Omental fat pad (tissue), 4 donors: ENCODE data around the gene AK4. TPM values are rescaled to one million over a fixed set of nuclear protein-coding genes. Genes with fewer than 3 reads are reported as not detected.
"Not testable (repeated sequence)": the region's sequence is repeated elsewhere in the genome, so short reads cannot be mapped to it uniquely, and the experiment has no call there.

Source experiments
- ATAC-seq: fragments of 150-250 bp; one replicate; pipeline ENCODE4 v1.9.1; 2016; ENCODE audit warnings: mild to moderate bottlenecking, moderate library complexity; ENCODE audit not compliant: low FRiP score
- DNase-seq: peaks from one replicate; pipeline ENCODE4 v3.0.0-alpha.2; 2019; ENCODE audit warnings: low spot score
- total RNA-seq, 4 donors: library from RNA; depleted of rRNA; stranded (reverse); fragments of >200 nt; gene quantifications; one replicate each; pipeline ENCODE4 v1.1.0, GENCODE V29; 2016
- TF ChIP-seq, protein P1 (sequence below), 3 donors: fragments of 450-650 bp; IDR thresholded peaks; one replicate each; pipeline ENCODE4 v1.5.1; 2016 to 2017; ENCODE audit warnings: antibody characterized with exemption in 3 of 3, mild to moderate bottlenecking in 3 of 3, moderate library complexity in 2 of 3

The AK4 gene
- 100 to 1,000 TPM in 1 of 4 donors, 10 to 100 TPM in 3; 20.5 to 108 (median 61.8) TPM for total RNA-seq

DNA sequence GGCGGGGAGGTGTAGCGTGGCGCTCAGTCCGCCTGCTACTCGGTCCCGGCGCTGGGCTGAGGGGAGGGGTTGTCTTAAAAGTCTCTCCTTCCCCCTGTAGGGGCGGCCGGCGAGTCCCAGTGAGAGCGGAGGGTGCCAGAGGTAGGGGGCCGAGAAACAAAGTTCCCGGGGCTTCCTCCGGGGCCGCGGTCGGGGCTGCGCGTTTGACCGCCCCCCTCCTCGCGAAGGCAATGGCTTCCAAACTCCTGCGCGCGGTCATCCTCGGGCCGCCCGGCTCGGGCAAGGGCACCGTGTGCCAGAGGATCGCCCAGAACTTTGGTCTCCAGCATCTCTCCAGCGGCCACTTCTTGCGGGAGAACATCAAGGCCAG lies at the start of gene AK4:
AK4 (plus strand) TSS at position 26 of the 370 bp plus-strand sequence; CDS start at position 231, 205 bp downstream.
- DNase-seq, ATAC-seq: not testable (repeated sequence)

DNA sequence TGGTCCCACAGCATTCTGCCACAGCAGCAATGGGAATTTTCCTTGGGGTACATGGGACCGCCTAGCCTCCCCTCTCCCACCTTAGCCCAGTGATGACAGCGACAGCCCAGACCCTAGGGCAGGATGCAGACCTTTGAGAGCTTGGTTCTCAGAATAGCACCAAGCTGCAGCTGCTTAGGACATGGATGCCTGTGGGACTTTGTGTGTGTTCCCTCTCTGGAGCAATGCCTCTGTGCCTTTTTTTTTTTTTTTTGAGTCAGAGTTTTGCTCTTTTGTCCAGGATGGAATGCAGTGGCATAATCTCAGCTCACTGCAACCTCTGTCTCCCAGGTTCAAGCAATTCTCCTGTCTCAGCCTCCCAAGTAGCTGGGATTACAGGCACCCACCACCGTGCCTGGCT lies 44.2 kb upstream of the AK4 start:
- TF ChIP-seq, protein P1, sequence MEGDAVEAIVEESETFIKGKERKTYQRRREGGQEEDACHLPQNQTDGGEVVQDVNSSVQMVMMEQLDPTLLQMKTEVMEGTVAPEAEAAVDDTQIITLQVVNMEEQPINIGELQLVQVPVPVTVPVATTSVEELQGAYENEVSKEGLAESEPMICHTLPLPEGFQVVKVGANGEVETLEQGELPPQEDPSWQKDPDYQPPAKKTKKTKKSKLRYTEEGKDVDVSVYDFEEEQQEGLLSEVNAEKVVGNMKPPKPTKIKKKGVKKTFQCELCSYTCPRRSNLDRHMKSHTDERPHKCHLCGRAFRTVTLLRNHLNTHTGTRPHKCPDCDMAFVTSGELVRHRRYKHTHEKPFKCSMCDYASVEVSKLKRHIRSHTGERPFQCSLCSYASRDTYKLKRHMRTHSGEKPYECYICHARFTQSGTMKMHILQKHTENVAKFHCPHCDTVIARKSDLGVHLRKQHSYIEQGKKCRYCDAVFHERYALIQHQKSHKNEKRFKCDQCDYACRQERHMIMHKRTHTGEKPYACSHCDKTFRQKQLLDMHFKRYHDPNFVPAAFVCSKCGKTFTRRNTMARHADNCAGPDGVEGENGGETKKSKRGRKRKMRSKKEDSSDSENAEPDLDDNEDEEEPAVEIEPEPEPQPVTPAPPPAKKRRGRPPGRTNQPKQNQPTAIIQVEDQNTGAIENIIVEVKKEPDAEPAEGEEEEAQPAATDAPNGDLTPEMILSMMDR (IDR thresholded peaks at IDR 0.05) = no peak
- ATAC-seq (no peak), DNase-seq (no peak)

DNA sequence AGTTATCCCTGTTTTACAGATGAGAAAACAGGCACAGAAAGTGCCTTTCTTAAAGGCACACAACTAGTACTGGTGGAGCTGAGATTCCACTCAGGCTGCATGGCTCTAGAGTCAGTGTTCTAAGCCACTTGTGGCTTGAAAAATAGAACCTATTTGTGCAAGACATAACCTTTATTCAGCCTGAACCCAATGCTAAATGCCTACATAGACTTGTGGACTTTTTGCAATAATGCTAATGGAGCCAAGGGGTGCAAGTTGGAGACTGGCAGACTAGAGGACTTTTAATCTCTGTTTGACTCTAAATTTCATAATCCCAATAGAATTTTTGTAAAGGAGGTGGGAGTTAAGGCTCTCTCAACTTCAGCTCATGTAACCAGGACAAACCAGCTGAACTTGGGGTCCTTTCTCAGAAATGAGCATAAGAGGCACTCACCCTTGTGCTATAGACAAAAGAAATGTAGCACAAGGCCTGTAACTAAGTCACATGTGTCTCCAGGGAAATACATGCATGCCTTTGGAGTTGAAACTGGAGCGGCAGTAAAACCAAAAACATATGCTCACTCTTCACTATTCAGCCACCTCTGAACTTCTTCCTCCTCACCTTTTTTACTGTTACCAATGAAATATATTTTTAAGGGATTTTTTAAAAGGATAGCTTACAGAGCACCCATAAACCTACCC lies 43.0 kb upstream of the AK4 start:
- DNase-seq = no peak
- peak; percentile 37 for ATAC-seq
- TF ChIP-seq, protein P1 (IDR thresholded peaks at IDR 0.05) = no peak

DNA sequence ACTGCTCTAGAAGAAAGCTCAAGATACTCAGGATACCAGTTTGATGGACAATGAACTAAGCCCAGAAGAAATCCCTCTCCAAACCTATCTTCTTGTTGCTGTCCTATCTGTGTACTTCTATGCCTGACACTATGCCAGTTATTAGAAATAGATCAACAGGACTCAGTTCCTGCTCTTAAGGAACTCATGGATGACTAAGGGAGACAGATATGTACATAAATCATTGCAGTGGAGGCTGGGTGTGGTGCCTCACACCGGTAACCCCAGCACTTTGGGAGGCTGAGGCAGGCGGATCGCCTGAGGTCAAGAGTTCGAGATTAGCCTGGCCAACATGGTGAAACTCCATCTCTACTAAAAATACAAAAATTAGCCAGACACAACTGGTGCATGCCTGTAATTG lies 42.4 kb upstream of the AK4 start:
- TF ChIP-seq, protein P1 (IDR thresholded peaks at IDR 0.05) = no peak
- ATAC-seq = no peak
- DNase-seq = no peak

DNA sequence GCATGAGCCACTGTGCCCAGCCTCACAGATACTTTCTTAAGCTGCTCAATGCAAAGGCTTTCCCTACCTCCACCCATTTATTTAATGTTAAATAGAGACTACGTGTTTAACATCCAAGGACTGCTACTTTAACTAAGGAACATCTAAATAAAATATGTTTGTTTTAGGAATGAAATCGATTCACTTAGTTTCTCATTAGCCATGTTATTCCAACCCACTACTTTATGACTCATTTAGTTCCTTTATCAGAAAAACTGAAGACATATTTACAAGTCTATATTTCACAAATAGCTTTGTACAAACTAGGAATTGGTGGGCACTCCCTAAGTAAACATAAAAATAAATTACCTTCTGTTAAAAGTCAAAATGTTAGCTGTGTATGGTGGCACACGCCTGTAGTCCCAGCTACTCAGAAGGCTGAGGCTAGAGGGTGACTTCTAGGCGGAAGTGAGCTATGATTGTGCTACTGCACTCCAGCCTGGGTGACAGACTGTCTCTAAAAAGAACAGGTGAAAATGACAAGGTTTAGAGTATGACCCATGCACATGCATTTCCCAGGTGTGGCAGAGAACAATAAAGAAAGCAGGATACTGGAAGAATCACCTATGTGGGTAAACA lies 39.9 kb upstream of the AK4 start:
- no peak for DNase-seq
- no peak for ATAC-seq
- TF ChIP-seq, protein P1 (IDR thresholded peaks at IDR 0.05) = no peak

DNA sequence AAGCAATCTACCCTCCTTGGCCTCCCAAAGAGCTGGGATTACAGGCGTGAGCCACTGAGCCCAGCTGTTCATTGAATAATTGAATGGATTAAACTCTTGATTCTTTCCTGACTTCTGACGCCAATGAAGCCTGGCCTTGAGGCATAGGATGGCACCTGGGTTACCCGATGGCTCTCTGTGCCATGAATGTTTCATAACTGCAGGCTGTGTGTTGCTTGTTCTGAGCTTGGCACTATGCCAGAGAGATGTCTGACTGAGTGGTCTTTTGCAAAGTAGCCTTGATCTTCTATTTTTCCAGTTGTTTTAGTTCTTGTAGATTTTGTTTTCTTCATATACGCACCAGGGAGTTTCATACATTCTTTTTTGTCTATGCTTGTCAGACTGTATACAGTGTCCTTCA lies 38.5 kb upstream of the AK4 start:
- TF ChIP-seq, protein P1 (IDR thresholded peaks at IDR 0.05) = no peak
- no peak for DNase-seq
- no peak for ATAC-seq

DNA sequence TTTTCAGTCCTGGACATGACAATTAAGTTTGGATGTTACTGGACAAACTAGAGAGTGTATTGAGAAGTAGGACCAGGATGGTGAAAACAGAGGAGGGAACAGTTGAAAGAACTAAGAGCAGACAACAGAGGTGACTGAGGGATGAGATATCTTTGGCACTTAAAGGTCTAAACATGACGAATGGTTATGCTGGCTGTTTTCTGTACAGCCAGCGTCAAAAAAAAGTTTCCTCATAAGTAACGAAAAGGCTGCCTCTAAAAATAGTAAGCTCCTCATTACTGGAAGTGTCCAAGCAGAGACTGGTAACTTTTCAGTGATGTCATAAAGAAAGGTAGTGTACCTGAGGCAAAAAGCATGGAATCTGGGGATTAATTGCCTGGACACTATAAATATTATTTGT lies 35.2 kb upstream of the AK4 start:
- DNase-seq = no peak
- ATAC-seq = peak; percentile 66
- TF ChIP-seq, protein P1 (IDR thresholded peaks at IDR 0.05) = no peak
